ENCODE measurements around the gene NLGN1. TPM values are rescaled to one million over a fixed set of nuclear protein-coding genes. Genes with fewer than 3 reads are reported as not detected.

NLGN1 gene
- total and polyA plus RNA-seq, 2 of the 13 experiments (the other 11 are each of a cell fraction or from before 2014, with no cell fraction given): not detected

DNA sequence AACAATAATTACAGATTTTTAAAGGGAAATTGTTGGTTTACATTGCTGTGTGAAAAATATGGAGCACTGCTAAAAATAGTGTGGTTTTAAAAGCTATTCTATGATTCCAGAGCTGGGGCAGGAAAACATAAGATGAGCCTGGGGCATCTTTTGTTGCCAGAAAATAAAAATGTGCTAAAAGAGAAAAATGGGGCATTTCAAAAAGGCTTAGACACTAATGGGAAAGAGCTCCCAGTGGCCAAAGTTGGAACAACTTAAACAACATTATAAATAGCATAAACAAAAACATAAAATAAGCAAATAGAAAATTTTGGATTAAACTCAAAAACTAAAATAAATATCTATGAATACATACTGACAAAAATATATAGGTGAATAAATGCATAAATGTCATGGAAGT is 478.9 kb downstream of the NLGN1 start (continued):
- TF ChIP-seq, protein P1, sequence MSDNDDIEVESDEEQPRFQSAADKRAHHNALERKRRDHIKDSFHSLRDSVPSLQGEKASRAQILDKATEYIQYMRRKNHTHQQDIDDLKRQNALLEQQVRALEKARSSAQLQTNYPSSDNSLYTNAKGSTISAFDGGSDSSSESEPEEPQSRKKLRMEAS (IDR thresholded peaks at IDR 0.05): no peak
- TF ChIP-seq RAD21 (CRISPR knock-in tag; IDR thresholded peaks at IDR 0.05): no peak
- no peak for TF ChIP-seq LBX2 (CRISPR knock-in tag; IDR thresholded peaks at IDR 0.05; ENCODE audit: borderline replicate concordance)

DNA sequence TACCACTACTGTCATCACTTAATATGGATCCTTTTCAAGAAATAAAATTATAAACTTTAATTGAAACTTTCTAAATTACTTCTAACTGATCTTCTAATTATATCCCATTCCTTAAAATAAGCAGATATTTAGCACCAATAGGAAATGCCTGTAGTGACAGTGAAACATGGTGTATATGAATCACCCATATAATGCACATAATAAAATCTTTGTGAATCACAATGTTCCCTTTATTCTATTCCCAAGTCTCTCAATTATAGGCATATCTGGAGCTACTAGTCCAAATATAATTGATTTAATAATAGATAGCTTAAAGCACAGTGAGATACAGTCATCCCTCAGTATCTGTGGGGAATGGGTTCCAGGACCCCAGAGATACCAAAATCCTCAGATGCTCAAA is 490.3 kb downstream of the NLGN1 start:
- no TSS peak for BruUV-seq (replicated peaks)
- no peak for FAIRE-seq

More for the DNA sequence above, 490.3 kb downstream of the NLGN1 start:
- intact Hi-C loops (cut with micrococcal nuclease; ENCODE audit: unreplicated experiment) (no loop called here), in situ Hi-C loops (cut with HindIII; ENCODE audit: extremely low pct_ligation_motif_present, low pct_unique_long_range_greater_than_20kb) (no loop called here)
- TF ChIP-seq ZBTB37 (CRISPR knock-in tag; IDR thresholded peaks at IDR 0.05) (no peak), ZNF878 (CRISPR knock-in tag; IDR thresholded peaks at IDR 0.05) (no peak), ATF2 (CRISPR knock-in tag; IDR thresholded peaks at IDR 0.05) (no peak), ZSCAN30 (CRISPR knock-in tag; IDR thresholded peaks at IDR 0.05) (no peak), FUBP1 (CRISPR knock-in tag; IDR thresholded peaks at IDR 0.05; ENCODE audit: borderline replicate concordance) (no peak)
- Histone ChIP-seq H3K4me1 (ENCODE audit: insufficient read depth, low read length) (no peaks in the 10 kb centered on the region), H4K20me1 (ENCODE audit: insufficient read depth, low read length) (no peaks in the 10 kb centered on the region), H3K36me3 (replicated peaks in 1 of 2; ENCODE audit: control insufficient read depth in 1 of 2, insufficient read depth in 2 of 2, low read length in 2 of 2) (no peaks in the 10 kb centered on the region), H3K27me3 (ENCODE audit: control insufficient read depth in 1 of 2, insufficient read depth in 2 of 2, low read length in 2 of 2) (no peaks in the 10 kb centered on the region), H3K27ac (ENCODE audit: extremely low read length, insufficient read depth, low read length) (no peak overlapping the region), H3K4me2 (ENCODE audit: low read depth, low read length) (no peak overlapping the region), H3K79me2 (ENCODE audit: insufficient read depth, low read length) (no peaks in the 10 kb centered on the region), H3K9me3 (ENCODE audit: low read length) (no peaks in the 10 kb centered on the region), H2AFZ (ENCODE audit: low read length) (no peak overlapping the region), H3K9ac (ENCODE audit: insufficient read depth, low read depth, low read length) (no peak overlapping the region), H3K4me3 (replicated peaks in 1 of 3; ENCODE audit: insufficient read depth in 1 of 3, low read depth in 2 of 3, low read length in 3 of 3) (no peak overlapping the region)
- ATAC-seq (no peak), DNase-seq (ENCODE audit: low spot score) (no peak)
- ChIA-PET CTCF (ENCODE audit: low intra/inter-chr PET ratio, low total read pairs) (no interaction called here), POLR2A (no interaction called here)
